Smooth muscle cell of the pulmonary artery (primary cell): ENCODE results near the gene RAB34. TPM values are rescaled to one million over a fixed set of nuclear protein-coding genes. Genes with fewer than 3 reads are reported as not detected.

Experiments
- total RNA-seq: library from RNA; depleted of rRNA; stranded (reverse); fragments of >200 nt; gene quantifications from 2 replicates; pipeline ENCODE4 v1.2.3, GENCODE V29; 2014

The RAB34 gene, protein sequence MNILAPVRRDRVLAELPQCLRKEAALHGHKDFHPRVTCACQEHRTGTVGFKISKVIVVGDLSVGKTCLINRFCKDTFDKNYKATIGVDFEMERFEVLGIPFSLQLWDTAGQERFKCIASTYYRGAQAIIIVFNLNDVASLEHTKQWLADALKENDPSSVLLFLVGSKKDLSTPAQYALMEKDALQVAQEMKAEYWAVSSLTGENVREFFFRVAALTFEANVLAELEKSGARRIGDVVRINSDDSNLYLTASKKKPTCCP
- 104 and 121 TPM in 2 replicates for total RNA-seq

DNA sequence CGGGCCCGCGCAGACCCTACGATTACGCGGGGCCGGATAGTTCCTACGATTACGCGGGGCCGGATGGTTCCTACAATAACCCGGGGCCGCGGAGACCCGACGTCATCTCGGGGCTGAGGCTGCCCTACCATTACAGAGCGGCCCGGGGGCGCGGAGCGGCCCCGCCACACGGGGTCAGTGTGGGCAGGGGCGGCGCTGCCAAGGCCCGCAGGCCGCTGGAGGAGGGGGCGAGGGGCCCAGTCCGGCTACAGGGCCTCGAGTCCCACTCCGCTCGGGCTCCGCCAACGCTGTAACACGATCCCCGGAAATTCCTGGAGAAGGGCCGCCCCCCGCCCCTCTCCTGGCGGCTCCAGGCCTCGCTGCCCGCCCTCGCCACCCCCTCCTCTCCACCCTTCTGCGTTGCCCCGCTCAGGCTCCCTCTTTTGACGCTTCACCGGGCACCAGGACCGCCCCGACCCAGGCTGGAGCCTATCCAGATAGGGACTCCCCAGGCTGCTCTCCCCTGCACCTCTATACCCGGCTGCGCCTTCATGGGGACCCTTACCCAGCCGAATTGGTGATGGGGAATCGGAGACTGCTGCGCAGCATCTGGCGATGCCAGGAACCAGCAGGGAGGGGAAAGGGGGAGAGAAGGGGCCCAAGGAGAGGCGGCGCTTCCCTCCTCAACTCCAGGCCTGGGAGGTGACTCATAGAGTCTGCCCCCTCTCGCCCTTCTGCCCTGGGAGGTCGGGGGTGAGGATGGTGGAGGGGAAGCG lies at the start of gene RAB34:
Gene RAB34, minus strand, starts transcription at position 291 of the 755 bp plus-strand sequence. CDS start 602 bp downstream, outside the sequence.

DNA sequence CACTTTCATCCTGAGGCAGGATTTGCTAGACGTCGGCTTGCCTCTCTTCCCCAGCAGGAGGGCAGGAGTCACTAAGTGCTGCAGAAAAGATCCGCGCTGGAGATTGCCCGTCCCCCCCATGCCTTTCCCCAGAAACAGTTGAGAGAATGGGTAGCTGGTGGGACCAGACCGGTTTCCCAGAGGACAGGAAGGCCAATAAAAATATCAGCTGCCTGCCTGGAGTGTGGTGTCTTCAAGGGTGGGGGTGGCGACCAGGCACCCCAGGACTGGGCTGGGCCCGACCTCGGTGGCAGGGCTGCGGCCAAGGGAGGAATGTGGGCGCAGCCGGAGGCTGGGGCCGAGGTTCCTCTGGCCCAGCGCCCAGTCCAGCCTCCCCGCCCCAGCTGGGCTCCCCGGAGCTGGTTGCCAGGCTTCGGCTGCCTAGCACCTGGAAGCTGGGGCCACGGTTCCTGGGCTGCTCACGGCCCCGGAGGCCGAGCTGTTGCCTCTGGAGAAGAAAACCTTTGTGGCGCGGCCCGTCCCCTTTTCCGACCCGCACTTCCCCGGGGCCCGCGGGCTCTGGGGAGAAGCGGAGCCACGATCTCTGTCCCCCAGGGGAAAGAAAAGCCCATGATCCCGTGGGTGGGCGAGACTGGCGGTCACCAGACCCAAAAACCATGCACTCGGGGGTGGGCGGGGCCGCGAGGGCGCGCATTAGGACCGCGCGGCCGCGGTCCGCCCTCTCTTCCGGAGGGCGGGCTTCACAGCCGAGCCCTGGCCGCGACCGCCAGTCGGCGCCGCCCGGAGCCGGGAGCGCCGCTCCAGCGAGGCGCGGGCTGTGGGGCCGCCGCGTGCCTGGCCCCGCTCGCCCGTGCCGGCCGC lies 25.8 kb upstream of the RAB34 start, which contains the start of gene TRAF4:
Gene TRAF4, plus strand, starts transcription at position 769 of the 861 bp plus-strand sequence. CDS start 102 bp downstream, outside the sequence.

DNA sequence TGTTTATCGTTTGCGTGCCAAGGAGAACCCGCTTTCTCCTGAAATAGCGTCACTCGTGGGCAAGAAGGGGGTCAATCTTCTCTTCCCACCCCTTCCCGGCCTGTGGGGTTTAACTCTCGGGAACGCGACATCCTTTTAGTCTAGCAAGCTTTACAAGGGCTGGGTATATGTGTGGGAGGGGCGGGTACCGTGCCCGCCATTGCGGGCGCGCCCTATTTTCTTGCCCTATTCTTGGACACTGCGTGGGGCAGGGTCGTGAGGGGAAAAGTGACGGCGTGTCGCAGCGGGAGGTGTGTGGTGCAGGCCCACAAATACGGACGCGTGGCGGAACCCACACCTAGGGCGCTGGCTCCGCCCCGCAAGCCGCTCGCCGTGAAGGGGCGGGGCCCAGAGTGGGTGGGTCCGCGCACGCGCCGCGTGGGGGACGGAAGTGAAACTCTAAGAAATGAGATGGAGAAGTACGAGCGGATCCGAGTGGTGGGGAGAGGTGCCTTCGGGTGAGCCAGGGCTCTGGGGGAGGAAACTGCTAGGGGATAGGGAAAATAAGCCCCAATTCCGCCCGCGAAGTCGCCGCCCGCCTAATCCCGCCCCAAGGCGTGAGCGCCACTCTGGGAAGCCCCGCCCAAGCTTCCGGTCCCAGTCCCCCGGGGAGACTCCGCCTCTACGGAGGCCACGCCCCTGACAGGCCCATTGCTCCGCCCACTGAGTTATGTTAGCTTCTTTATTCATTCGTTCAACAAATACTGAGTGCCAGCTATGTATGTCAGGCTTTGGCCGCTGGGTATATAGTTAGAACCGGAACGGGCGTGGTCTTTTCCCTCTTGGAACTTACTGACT lies 10.9 kb upstream of the RAB34 start, which contains the start of gene NEK8:
Gene NEK8, plus strand, starts transcription at position 425 of the 837 bp plus-strand sequence. Its CDS starts 26 bp downstream, at position 451.

DNA sequence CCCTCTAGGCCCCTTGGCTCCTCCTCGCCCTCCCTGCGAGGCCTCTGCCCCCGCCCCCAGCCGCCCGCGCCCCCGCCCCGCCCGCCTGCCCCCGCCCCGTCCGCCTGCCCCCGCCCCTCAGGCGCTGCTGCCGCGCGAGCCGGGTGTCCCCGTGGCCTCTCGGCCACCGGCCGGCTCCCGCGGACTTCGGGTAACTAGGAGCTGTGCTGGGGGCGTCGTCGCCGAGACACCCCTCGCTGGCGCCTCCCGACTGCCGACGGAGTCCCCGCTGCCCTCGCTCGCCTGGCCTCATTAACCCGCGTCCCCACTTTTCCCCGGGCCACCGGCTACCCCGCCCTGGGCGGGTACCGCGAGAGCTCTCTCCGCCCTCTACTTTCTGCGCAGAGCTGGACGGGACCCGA lies 8.6 kb upstream of the RAB34 start, which contains the start of gene TLCD1:
Gene TLCD1, minus strand, starts transcription at position 8 of the 401 bp plus-strand sequence. CDS start 136 bp downstream, outside the sequence.

DNA sequence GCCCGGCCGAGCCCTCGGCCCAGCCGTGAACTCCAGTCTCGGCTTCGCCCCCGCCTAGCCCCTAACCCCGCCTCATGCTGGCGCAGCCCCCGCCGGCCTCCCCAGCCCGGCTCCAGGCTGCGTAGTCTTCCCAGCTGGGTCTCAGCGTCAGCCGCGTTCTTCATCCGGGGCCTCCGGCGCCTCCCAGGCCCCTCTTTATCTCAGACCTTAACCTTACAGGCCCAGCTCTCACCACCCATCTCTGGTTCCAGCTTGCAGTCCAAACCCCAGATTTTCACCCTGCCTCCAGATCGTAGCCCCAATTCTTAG lies 6.0 kb downstream of the RAB34 start, which contains the start of gene PROCA1:
Gene PROCA1, minus strand, starts transcription at position 166 of the 309 bp plus-strand sequence. CDS start 228 bp downstream, outside the sequence.

Other genes starting within 250 kb of the RAB34 start
- gene SLC13A2, start 244.2 kb downstream of the RAB34 start, total RNA-seq, result not detected in 2 replicates
- gene FOXN1, start 211.5 kb downstream of the RAB34 start, total RNA-seq, result not detected in 2 replicates
- gene UNC119, start 165.2 kb downstream of the RAB34 start, total RNA-seq, result 35.9 and 41.8 TPM in 2 replicates
- 117 and 163 TPM in 2 replicates for gene PIGS, start 146.3 kb downstream of the RAB34 start, total RNA-seq
- 230 and 260 TPM in 2 replicates for gene ALDOC, start 141.0 kb downstream of the RAB34 start, total RNA-seq
- gene SPAG5, start 118.8 kb downstream of the RAB34 start, total RNA-seq, result 6.0 and 13.3 TPM in 2 replicates
- 8.4 and 9.5 TPM in 2 replicates for gene RSKR, start 103.7 kb downstream of the RAB34 start, total RNA-seq
- 164 and 202 TPM in 2 replicates for gene BLTP2, start 72.7 kb downstream of the RAB34 start, total RNA-seq
- 41.8 and 52.4 TPM in 2 replicates for gene SDF2, start 56.0 kb downstream of the RAB34 start, total RNA-seq
- gene SUPT6H, start 55.7 kb downstream of the RAB34 start, total RNA-seq, result 82.4 and 86.2 TPM in 2 replicates
- 0.85 and 1.6 TPM in 2 replicates for gene PROCA1, start 6.0 kb downstream of the RAB34 start, total RNA-seq
- 502 and 593 TPM in 2 replicates for gene RPL23A, start 2.1 kb upstream of the RAB34 start, total RNA-seq
- 3.6 and 6.1 TPM in 2 replicates for gene TLCD1, start 8.4 kb upstream of the RAB34 start, total RNA-seq
- gene NEK8, start 10.9 kb upstream of the RAB34 start, total RNA-seq, result 3.8 and 5.4 TPM in 2 replicates
- gene TRAF4, start 26.1 kb upstream of the RAB34 start, total RNA-seq, result 15.6 and 32.4 TPM in 2 replicates
- 7.0 and 10.3 TPM in 2 replicates for gene FAM222B, start 124.9 kb upstream of the RAB34 start, total RNA-seq
- 28.4 and 36.1 TPM in 2 replicates for gene ERAL1, start 137.1 kb upstream of the RAB34 start, total RNA-seq
- gene FLOT2, start 179.9 kb upstream of the RAB34 start, total RNA-seq, result 51.4 and 56.3 TPM in 2 replicates
- 5.9 and 11.9 TPM in 2 replicates for gene DHRS13, start 185.2 kb upstream of the RAB34 start, total RNA-seq
- 16.7 and 26.8 TPM in 2 replicates for gene PHF12, start 233.7 kb upstream of the RAB34 start, total RNA-seq